ENCODE measurements around the gene ACOT7. TPM values are rescaled to one million over a fixed set of nuclear protein-coding genes. Genes with fewer than 3 reads are reported as not detected.

Gene ACOT7
- total RNA-seq, 1 donor from 2014 or later, result 11.9 TPM

DNA sequence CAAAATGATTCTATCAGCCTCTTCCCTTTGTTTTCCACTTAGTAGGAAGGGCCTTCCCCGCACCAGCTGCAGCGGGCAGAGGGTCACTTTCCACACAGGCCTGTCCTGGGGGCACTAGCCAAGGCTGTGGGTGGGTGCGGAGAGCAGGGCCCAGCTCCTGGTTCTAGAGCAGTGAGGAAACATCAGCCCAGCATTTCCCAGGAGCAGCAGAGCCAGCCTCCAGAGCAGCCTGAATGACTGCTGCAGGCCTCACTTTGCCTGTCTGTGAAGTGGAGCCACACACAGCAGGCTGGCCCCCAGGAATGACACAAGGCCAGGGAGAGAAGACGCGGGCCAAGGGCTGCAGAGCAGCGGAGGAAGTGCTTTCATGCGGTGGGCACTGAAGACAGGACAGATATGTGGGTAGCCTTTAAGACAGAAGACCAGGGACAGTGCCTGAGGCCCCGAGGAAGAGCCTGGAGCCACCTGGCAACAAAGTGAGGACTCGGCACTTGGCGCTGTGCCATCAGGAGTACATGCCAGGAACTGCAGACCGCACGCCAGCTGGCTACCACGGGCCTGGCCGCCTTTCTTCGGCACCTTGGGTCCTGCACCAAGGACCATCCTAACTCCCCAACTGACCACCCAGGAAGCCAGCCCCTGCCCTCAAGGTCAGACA lies 42.0 kb downstream of the ACOT7 start:
- intact Hi-C loops (cut with DNase I), result no loop called here
- ATAC-seq (no peak), DNase-seq (ENCODE audit: low spot score) (no peak)

DNA sequence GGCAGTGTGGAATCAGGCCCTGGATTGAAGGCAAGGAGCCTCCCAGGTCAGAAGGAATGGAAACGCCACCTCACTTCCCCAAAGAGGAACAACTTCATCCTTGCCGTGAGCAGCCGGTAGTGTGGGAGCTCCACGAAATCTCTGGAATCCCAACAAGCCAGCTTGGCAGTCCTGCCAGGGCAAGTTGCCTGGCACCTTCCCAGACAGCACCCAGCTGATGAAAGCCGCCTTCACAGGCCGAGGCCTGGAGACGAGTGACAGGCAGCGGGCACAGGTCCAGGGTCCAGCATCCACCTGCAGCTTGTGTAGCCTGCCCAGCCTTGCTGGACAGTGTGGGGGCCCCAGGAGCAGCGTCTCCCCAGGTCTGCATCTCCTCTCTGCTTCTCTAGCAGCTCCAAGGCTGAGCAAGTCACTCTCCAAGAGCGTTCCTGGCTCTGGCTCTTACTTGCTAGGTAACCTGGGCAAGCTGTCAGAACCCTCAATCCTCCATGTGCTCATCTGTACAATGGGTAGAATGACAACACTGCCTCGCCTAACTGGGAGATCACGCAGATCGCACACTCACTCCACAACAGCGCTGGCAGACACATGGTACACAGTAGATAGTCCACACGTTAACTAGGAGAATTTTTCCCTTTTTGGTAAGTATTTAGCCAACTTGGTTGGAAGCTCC lies 43.0 kb downstream of the ACOT7 start:
- intact Hi-C loops (cut with DNase I), result no loop called here
- ATAC-seq (no peak), DNase-seq (ENCODE audit: low spot score) (no peak)

DNA sequence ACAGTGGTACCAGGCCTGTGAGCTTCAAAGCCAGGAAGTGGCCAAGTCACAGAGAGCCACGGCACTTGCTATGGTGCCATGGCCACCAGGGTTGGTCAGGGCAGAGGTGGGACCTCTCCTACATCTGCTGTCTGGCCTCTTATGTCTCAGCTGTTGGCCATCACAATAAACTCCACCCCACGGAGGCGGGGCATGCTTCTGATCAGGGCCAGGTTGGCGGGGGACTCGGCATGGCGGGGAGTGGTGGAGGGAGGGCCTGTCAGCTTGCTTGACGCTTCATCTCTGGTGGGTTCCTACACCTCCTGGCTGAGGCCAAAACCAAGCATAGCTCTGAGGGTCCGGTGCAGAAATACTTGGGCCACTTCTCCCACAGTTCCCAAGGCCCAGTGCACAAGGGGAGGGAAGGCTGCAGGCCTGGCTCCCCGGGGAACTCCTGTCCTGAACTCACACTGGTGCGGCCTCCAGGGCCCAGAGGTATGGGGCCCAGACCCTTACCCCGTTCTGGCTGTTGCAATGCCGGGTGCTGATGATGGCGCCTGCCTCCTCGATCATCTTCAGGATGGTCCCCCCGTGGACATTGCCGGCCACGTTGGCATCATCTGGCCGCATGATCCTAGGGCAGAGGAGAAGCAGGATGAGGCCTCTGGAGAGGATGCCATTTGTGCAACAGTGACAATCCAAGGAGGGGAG lies 44.2 kb downstream of the ACOT7 start:
- intact Hi-C loops (cut with DNase I), result no loop called here
- ATAC-seq (no peak), DNase-seq (ENCODE audit: low spot score) (no peak)

DNA sequence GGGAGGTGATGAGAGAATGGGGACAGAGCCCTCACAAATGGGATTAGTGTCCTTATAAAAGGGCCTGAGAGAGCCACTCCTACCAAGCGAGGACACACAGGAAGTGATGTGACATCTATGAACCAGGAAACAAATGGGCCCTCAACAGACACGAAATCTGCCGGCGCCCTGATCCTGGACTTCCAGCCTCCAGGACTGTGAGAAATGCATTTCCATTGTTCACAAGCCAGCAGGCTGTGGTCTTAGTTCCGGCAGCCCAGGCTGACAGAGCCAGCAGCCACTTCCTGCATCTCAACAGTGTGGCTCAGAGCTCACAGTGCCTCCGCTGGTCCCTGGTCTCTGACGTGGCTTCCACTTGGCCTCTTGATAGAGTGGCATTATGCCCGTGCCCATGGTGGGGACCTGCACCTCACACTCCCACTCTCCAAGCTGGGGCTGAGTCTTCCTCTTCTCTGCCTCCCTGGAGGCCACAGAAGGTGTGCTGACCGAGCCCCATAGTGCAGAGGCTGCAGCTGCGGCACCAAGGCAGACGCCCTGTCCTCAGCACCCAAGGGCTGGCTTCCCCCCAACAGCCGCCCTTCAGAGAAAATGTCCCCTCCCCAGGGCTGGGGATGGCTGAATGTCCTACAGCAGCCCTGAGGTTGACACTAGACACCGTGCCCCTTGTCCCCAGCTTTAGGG lies 44.9 kb downstream of the ACOT7 start:
- no peak for ATAC-seq

DNA sequence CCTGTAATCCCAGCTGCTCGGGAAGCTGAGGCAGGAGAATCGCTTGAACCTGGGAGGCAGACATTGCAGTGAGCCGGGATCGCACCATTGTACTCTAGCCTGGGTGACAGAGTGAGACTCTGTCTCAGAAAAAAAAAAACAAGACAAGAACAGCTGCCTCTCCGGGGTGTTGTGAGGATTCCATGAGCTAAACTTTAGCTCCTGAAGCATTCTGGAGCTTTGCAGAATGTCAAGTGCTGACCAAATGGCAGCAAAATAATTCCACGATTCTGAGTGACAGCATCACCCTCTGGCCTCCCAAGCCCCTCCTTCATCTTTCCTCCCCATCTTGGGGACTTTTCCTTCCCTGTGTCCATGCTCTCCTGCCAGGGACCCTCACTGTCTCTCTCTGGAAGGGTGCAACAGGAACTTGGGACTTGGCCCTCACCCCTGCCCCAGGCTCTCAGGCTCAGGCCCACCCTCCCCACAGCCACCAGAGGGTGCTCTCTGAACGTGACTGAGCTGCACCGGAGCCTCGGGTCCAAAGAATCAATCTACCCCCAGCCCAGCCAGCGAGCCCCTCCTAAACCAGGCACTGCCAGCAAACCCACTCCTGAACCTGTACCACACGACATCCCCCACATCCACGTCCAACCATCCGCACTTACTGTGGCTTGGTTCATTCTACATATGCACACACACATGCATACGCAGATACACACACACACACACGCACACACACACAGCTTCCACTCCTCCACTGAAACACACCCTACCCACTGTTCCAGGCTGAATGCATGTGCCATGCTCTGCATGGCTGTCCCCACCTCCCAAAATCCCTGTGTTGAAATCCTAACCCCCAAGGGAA lies 45.7 kb downstream of the ACOT7 start:
- DNase-seq (ENCODE audit: low spot score) (no peak), ATAC-seq (no peak)
- intact Hi-C loops (cut with DNase I), result no loop called here

More for the DNA sequence above, 44.9 kb downstream of the ACOT7 start:
- intact Hi-C loops (cut with DNase I), result no loop called here
- no peak for DNase-seq (ENCODE audit: low spot score)

DNA sequence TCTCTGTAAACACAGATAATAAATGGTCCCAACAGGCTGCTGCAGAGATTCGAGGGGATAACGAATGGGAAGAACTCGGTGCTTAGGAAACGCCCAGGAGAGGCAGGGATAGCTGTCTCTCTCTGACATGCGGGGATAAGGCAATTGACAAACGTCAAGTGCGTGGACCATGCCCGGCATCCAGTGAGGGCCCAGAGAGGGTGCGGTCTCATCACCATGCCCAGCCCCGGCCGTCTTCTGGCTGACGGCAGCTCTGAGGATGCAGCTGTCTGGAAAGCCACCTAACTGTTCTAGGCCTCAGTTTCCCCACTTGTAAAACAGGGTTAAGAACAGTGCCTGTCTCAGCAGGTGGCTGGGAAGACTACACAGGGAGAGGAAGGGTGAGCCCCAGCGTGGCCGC lies 48.1 kb downstream of the ACOT7 start:
- no peak for ATAC-seq
- no peak for DNase-seq (ENCODE audit: low spot score)
- intact Hi-C loops (cut with DNase I), result no loop called here

DNA sequence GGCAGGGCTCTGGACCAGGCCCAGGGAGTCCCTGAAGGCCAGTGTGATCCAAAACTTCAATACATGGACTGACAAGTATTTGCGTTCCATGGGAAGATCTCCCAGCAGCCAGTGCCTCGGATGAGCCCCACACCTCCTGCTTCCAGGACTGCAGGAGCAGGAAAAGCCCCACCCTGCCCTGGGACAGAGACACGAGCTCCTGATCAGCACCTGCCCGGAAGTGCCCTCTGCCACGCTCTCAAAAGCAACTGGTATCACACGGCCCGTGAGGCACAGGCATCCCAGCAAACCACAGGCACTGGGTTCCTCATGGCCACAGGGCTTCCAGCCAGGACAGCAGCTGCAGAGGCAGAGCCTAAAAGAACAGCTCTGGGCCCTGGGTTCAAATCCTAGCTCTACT lies 48.6 kb downstream of the ACOT7 start:
- DNase-seq (ENCODE audit: low spot score) (no peak), ATAC-seq (no peak)
- intact Hi-C loops (cut with DNase I), result no loop called here

DNA sequence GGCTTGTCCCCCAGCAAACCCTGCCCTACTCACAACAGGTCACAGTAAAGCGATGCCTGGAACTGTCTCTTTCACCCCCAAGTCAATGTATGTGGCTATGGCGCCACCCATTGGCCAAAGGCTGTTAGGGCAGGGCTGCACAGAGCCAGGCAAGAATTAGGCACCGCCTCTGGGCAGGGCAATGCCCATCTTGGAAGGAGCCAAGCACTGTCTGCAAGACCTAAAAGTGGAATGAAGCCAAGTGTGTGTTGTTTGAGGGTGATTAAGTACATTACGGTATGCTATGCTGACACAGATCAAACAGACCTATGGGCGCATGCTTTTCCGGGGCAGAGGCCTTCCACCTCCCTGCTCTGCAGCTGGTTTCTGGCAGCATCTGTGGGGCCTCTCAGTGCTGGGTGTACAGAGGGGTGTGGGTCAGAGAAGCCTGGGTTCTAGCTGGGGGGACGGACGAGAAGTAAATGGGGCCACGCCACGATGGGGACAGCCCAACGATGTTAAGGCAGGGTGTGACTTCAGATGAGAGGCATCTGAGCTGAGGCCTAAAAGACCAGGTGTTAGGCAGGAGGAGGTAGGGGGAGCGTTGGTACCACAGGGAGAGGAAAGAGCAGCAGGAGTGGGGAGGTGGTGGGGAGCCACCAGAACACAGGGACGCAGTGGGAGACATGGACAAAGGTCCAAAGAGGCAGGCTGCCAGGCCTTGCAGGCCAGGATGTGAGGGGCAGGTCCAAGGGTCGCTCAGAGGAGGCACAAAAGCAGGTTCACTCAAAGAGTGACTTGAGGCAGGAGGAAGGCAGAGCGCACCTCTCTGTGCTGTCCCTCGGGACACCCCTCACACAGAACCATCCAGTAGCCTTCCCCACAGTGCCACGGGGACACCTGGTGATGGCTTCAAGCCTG lies 49.8 kb downstream of the ACOT7 start:
- intact Hi-C loops (cut with DNase I), result no loop called here
- DNase-seq (ENCODE audit: low spot score), result peak; percentile 79
- ATAC-seq, result peak; percentile 77

DNA sequence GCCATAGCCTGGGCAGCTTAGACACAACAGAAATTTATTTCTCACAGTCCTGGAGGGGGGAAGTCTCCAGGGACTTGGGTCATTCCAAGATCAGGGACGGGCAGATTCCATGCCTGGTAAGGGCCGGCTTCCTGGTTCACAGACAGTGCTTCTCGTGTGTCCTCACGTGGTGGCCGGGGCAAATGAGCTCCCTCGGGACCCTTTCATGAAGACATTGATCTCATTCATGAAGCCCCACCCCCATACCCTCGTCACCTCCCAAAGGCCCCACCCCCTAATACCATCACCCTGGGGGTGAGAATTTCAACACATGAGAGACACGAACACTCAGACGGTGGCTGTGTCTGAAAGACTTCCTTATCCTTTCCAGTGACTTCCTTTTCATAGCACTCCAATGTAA lies 51.5 kb downstream of the ACOT7 start:
- DNase-seq (ENCODE audit: low spot score), result no peak
- intact Hi-C loops (cut with DNase I), result no loop called here

DNA sequence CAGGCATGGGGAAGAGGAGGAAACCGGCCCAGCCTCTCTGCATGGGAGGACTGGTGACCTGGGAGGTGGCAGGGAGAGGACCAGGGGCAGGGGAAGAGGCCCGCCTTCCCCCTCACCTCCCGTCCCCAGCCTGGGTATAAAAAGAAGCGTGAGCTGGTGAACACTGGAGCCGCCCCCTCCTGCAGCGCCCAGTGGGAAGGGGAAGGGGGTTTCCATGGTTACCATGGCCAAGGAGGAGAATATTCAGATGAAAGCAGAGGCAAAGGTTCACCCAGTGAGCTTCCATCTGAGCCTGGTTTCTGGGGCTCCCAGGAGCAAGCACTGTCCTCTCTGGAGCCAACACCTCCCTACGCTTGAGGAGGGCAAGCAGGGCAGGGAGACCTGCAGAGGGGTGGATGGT lies 54.9 kb downstream of the ACOT7 start:
- DNase-seq (ENCODE audit: low spot score), result no peak
- no peak for ATAC-seq
- intact Hi-C loops (cut with DNase I), result loop anchor here (5.0 kb wide), 1 partner anchor 91 kb away; no protein-coding TSS in a partner anchor

More for the DNA sequence above, 51.5 kb downstream of the ACOT7 start:
- ATAC-seq, result no peak

DNA sequence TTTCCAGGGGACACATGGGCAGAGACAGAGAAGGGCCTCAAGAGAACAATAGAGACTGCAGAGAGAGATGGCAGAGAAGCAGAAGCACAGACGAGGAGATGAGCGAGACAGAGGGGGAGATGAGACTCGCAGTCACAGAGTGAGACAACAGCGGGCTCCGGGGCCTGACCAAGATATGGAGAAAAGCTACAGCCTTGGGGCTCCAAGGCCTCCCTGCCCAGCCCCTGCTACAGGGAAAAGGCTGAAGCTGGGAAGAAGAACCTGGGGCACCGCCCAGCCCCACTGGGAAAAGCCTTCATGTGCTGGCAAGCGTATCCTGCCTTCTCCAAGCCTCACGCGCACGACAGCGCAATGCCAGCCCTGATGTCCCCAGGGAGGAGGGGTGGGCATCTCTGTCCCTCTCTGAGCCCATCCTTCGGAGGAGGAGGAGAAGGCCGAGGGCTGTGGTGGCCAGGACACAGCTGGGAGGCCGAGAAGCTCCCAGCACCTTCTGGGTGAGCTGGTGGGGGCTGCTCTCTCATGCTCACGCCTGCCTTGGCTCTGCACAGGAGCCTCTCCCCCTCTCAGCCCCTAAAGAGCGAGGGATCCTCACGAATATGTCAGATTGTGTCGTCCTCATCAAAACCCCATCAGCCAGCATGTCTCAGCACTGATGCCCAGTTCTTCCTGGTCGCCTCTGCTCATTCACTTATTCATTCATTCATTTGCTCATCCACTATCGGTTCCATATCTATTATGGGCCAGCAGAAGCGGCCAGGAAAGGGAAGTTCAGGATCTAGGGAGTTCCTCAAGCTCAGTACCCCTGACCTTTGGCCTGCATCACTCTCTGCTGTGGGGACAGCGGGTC lies 56.6 kb downstream of the ACOT7 start:
- ATAC-seq (no peak), DNase-seq (ENCODE audit: low spot score) (no peak)
- intact Hi-C loops (cut with DNase I), result loop anchor here (5.0 kb wide), 1 partner anchor 90 kb away; no protein-coding TSS in a partner anchor

DNA sequence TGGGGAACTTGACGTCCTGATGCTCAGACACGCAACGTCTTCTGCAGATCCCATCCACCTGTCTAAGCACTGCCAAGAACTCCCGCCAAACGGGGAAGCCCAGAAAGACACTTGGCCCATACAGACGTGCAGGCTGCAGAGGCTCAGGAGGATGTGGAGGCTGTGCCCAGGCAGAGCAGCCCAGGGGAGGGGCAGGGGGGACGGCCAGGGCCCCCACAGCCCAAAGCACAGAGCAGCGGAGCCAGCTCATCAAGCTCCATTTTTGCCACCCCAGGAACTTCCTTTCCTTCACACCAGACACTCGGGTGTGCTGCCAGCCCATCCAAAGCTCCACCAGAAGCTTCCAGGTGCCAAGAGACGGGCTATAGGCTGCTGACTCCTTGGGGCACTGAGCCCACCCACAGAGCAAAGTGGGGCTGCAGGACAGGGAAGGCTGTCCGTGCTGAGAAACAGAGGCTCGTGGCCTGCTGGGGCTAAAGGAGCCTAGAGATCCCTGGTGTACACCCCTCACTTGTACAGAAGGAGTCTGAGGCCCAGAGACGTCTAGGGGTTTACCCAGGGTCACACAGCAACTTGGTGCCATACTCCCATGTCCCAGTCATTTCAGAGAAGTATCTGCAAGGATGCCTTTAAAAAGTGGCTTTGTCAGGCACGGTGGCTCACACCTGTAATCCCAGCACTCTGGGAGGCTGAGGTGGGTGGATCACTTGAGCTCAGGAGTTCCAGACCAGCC lies 59.1 kb downstream of the ACOT7 start:
- ATAC-seq, result no peak
- no peak for DNase-seq (ENCODE audit: low spot score)
- intact Hi-C loops (cut with DNase I), result no loop called here

DNA sequence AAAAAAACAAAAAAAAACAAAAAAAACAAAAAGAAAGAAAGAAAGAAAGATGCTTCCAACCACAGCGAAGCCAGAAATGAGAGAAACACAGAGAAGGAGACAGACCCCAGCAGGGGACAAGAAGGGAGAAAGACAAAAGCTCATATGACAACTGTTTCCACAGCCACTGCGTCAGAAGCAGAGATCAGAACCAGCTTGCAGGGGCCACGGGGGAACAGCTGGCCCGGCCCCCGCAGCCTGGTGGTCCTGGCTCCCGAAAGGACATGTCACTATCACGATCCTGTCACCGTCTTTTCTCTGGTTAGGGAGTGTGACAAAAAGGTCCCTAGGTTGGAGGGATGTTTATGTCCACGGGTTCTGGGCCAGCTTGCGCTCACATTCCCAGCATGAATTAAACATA lies 60.7 kb downstream of the ACOT7 start:
- no peak for ATAC-seq
- intact Hi-C loops (cut with DNase I), result no loop called here
- DNase-seq (ENCODE audit: low spot score), result no peak

DNA sequence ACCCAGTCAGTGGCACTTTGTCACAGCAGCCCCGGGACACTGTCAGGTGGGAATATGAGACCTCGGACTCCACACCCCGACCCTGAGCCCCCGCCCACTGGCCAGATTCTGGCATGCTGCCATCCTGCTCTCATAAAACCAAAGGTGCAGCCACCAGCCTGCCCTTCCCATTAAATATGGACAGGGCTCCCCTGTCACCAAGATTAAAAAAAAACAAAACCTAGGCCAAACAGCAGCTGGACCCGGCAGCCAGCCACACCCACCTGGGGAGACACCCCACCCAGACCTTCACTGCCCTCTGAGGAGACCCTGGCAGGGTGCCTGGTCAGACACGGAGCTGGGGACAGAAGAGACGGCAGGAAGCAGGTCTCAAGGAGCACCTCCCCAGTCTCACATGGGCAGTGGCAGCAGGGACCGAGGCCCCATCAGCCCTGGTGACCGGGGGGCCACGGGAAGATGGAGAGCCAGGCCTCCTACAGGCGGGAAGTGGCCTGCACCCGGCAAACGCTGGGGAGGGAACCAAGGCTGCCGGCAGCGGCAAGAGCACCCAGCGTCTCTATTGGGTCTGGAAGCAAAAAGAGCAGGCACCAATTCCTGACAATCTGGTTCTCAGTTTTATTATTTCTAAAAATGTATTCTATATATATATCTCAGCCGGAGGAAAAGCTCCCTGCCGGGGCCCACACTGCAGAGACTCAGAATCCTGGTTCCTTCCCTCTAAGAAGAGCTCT lies 61.9 kb downstream of the ACOT7 start:
- intact Hi-C loops (cut with DNase I), result no loop called here
- ATAC-seq (no peak), DNase-seq (ENCODE audit: low spot score) (no peak)

DNA sequence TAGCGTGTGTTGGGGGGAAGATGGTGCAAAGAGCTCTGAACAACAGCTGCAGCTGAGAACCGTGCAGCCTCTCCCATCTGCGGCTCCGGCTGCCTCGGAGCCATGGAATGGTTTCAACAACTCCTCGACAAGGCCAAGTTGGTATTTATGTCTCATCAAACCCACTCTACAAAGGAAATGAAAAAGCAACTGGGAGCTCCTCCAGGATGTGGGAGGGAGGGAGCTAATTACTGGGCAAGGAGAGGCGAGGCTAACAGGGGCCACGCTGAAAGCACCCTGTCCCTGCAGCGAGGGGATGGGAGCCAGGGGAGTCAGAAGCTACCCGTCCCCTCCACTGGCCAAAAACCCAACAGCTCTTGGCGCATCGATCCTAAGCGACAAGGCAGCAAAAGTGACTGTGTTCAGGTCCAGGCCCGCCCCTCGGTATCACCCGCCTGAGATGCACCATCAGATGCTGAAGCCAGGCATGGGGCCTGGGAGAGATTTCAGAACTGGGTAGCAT lies 63.1 kb downstream of the ACOT7 start:
- ATAC-seq (peak; percentile 26), DNase-seq (ENCODE audit: low spot score) (no peak)
- intact Hi-C loops (cut with DNase I), result no loop called here

DNA sequence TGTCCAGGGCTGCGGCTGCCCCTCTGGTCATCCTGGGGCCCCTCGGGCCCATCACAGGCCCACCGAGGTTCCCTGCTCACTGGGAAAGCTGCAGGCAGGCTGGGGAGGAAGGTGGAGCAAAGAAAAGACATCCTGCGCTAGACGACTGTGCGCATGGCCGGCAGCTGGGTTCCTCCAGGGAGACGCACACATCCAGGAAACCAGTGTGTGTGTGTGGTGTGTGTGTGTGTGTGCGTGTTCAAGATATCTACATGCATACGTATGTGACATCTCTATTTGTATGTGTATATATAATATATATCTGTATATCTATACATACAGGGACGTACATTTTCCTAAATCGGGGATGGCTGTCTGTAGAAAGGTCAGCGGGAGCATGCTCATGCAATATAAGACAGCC lies 63.7 kb downstream of the ACOT7 start:
- DNase-seq (ENCODE audit: low spot score) (no peak), ATAC-seq (no peak)
- intact Hi-C loops (cut with DNase I), result no loop called here

Measured in sciatic nerve (tissue), 2 donors.